Measurements from ENCODE around the gene KLHL41.
A peak's percentile ranks its signal among the peaks of the same experiment; 100 is the strongest.

Gene KLHL41

DNA sequence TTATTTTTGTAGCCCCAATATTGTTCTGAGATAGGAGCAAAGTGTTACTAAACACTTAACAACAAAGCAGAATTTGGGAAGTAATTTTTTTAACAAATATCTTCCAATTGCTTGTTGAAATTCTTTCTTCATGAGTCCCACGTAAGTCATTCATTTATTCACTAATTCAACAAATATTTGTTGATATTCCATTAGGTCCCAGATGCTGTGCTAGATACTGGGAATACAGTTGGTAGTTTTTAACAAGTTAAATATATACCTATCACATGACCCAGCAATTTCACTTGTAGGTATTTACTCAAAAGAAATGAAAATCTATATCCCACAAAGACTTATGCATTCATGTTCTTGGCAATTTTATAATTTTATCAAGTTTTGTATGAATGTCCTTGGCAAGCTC lies 37.3 kb upstream of the KLHL41 start (continued):
- TF ChIP-seq, protein P1, sequence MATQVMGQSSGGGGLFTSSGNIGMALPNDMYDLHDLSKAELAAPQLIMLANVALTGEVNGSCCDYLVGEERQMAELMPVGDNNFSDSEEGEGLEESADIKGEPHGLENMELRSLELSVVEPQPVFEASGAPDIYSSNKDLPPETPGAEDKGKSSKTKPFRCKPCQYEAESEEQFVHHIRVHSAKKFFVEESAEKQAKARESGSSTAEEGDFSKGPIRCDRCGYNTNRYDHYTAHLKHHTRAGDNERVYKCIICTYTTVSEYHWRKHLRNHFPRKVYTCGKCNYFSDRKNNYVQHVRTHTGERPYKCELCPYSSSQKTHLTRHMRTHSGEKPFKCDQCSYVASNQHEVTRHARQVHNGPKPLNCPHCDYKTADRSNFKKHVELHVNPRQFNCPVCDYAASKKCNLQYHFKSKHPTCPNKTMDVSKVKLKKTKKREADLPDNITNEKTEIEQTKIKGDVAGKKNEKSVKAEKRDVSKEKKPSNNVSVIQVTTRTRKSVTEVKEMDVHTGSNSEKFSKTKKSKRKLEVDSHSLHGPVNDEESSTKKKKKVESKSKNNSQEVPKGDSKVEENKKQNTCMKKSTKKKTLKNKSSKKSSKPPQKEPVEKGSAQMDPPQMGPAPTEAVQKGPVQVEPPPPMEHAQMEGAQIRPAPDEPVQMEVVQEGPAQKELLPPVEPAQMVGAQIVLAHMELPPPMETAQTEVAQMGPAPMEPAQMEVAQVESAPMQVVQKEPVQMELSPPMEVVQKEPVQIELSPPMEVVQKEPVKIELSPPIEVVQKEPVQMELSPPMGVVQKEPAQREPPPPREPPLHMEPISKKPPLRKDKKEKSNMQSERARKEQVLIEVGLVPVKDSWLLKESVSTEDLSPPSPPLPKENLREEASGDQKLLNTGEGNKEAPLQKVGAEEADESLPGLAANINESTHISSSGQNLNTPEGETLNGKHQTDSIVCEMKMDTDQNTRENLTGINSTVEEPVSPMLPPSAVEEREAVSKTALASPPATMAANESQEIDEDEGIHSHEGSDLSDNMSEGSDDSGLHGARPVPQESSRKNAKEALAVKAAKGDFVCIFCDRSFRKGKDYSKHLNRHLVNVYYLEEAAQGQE (tag by site-specific recombination; IDR thresholded peaks at IDR 0.05), result no peak
- TF ChIP-seq SCRT1 (tag by site-specific recombination; IDR thresholded peaks at IDR 0.05; ENCODE audit: borderline replicate concordance) (no peak), KLF9 (tag by site-specific recombination; IDR thresholded peaks at IDR 0.05; ENCODE audit: low read depth) (no peak)

DNA sequence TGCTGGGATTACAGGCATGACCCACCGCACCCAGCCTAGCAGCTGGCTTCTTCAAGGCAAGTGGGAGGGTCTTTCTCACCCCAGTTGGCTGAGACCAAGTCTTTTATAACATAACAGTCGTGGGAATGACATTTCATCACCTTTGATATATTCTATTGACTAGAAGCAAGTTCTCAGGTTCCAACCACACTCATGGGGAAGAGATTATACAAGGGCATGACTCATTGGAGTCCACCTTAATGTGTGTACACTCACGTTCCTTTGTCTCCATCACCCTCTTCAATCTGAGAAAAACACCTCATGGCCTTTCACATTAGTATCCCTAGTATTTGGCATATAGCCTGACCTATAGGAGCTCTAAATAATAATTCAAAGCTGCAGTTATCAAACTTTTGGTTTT lies 33.0 kb upstream of the KLHL41 start:
- Histone ChIP-seq H3K9me3 (ENCODE audit: control insufficient read depth, insufficient read depth, low read depth, low read length) (no peaks in the 10 kb centered on the region), H3K4me1 (ENCODE audit: control insufficient read depth, insufficient read depth, low read length) (no peaks in the 10 kb centered on the region), H3K36me3 (ENCODE audit: control insufficient read depth in 2 of 2, insufficient read depth in 1 of 2, low read length in 2 of 2) (no peaks in the 10 kb centered on the region), H3K27ac (ENCODE audit: extremely low read depth, low read depth, low read length) (no peak overlapping the region), H3K4me3 (ENCODE audit: low read depth, low read length) (no peak overlapping the region)
- CTCF ChIA-PET, result interaction anchor here (0.7 kb wide), 1 partner anchor 207 kb away, joined by 3 read pairs; no protein-coding TSS in a partner anchor
- POLR2A ChIA-PET, result no interaction called here
- TF ChIP-seq ZNF148 (tag by site-specific recombination; IDR thresholded peaks at IDR 0.05; ENCODE audit: borderline replicate concordance) (no peak), ZNF24 (tag by site-specific recombination; IDR thresholded peaks at IDR 0.05) (0 out of 2 replicates have a peak, but pooled peaks have one; percentile 17), ZNF701 (tag by site-specific recombination; IDR thresholded peaks at IDR 0.05) (no peak), ZNF530 (tag by site-specific recombination; IDR thresholded peaks at IDR 0.05; ENCODE audit: low read depth) (no peak), ZNF221 (tag by site-specific recombination; IDR thresholded peaks at IDR 0.05; ENCODE audit: borderline replicate concordance) (no peak), SP7 (tag by site-specific recombination; IDR thresholded peaks at IDR 0.05) (peak; percentile 52; the same call in 1 of the 2 replicates), ZNF629 (tag by site-specific recombination; IDR thresholded peaks at IDR 0.05) (peak; percentile 64), GLI2 (tag by site-specific recombination; IDR thresholded peaks at IDR 0.05; ENCODE audit: borderline replicate concordance, low read depth) (0 out of 2 replicates have a peak, but pooled peaks have one; percentile 41), ZBTB6 (tag by site-specific recombination; IDR thresholded peaks at IDR 0.05) (peak; percentile 93)
- TF ChIP-seq, protein P2, sequence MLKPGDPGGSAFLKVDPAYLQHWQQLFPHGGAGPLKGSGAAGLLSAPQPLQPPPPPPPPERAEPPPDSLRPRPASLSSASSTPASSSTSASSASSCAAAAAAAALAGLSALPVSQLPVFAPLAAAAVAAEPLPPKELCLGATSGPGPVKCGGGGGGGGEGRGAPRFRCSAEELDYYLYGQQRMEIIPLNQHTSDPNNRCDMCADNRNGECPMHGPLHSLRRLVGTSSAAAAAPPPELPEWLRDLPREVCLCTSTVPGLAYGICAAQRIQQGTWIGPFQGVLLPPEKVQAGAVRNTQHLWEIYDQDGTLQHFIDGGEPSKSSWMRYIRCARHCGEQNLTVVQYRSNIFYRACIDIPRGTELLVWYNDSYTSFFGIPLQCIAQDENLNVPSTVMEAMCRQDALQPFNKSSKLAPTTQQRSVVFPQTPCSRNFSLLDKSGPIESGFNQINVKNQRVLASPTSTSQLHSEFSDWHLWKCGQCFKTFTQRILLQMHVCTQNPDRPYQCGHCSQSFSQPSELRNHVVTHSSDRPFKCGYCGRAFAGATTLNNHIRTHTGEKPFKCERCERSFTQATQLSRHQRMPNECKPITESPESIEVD (tag by site-specific recombination; IDR thresholded peaks at IDR 0.05), result 0 out of 2 replicates have a peak, but pooled peaks have one; percentile 32
- TF ChIP-seq, protein P3, sequence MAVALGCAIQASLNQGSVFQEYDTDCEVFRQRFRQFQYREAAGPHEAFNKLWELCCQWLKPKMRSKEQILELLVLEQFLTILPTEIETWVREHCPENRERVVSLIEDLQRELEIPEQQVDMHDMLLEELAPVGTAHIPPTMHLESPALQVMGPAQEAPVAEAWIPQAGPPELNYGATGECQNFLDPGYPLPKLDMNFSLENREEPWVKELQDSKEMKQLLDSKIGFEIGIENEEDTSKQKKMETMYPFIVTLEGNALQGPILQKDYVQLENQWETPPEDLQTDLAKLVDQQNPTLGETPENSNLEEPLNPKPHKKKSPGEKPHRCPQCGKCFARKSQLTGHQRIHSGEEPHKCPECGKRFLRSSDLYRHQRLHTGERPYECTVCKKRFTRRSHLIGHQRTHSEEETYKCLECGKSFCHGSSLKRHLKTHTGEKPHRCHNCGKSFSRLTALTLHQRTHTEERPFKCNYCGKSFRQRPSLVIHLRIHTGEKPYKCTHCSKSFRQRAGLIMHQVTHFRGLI (tag by site-specific recombination; IDR thresholded peaks at IDR 0.05), result no peak
- TF ChIP-seq, protein P4, sequence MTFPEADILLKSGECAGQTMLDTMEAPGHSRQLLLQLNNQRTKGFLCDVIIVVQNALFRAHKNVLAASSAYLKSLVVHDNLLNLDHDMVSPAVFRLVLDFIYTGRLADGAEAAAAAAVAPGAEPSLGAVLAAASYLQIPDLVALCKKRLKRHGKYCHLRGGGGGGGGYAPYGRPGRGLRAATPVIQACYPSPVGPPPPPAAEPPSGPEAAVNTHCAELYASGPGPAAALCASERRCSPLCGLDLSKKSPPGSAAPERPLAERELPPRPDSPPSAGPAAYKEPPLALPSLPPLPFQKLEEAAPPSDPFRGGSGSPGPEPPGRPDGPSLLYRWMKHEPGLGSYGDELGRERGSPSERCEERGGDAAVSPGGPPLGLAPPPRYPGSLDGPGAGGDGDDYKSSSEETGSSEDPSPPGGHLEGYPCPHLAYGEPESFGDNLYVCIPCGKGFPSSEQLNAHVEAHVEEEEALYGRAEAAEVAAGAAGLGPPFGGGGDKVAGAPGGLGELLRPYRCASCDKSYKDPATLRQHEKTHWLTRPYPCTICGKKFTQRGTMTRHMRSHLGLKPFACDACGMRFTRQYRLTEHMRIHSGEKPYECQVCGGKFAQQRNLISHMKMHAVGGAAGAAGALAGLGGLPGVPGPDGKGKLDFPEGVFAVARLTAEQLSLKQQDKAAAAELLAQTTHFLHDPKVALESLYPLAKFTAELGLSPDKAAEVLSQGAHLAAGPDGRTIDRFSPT (tag by site-specific recombination; IDR thresholded peaks at IDR 0.05), result peak; percentile 54; the same call in 1 of the 2 replicates
- TF ChIP-seq, protein P5, sequence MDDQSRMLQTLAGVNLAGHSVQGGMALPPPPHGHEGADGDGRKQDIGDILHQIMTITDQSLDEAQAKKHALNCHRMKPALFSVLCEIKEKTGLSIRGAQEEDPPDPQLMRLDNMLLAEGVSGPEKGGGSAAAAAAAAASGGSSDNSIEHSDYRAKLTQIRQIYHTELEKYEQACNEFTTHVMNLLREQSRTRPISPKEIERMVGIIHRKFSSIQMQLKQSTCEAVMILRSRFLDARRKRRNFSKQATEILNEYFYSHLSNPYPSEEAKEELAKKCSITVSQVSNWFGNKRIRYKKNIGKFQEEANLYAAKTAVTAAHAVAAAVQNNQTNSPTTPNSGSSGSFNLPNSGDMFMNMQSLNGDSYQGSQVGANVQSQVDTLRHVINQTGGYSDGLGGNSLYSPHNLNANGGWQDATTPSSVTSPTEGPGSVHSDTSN (CRISPR knock-in tag; IDR thresholded peaks at IDR 0.05), result no peak
- TF ChIP-seq, protein P6, sequence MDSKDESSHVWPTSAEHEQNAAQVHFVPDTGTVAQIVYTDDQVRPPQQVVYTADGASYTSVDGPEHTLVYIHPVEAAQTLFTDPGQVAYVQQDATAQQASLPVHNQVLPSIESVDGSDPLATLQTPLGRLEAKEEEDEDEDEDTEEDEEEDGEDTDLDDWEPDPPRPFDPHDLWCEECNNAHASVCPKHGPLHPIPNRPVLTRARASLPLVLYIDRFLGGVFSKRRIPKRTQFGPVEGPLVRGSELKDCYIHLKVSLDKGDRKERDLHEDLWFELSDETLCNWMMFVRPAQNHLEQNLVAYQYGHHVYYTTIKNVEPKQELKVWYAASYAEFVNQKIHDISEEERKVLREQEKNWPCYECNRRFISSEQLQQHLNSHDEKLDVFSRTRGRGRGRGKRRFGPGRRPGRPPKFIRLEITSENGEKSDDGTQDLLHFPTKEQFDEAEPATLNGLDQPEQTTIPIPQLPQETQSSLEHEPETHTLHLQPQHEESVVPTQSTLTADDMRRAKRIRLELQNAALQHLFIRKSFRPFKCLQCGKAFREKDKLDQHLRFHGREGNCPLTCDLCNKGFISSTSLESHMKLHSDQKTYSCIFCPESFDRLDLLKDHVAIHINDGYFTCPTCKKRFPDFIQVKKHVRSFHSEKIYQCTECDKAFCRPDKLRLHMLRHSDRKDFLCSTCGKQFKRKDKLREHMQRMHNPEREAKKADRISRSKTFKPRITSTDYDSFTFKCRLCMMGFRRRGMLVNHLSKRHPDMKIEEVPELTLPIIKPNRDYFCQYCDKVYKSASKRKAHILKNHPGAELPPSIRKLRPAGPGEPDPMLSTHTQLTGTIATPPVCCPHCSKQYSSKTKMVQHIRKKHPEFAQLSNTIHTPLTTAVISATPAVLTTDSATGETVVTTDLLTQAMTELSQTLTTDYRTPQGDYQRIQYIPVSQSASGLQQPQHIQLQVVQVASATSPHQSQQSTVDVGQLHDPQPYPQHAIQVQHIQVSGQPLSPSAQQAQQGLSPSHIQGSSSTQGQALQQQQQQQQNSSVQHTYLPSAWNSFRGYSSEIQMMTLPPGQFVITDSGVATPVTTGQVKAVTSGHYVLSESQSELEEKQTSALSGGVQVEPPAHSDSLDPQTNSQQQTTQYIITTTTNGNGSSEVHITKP (tag by site-specific recombination; IDR thresholded peaks at IDR 0.05), result peak; percentile 55
